Measurements from ENCODE around the gene CCT5. TPM values are rescaled to one million over a fixed set of nuclear protein-coding genes. Genes with fewer than 3 reads are reported as not detected.

CCT5 gene
- total RNA-seq, 2 experiments from 2014 or later: 27.4 to 32.0 TPM

- Mint-ChIP-seq H3K27me3 (no peaks in the 10 kb centered on the region), H3K9me3 (no peaks in the 10 kb centered on the region), H3K36me3 (ENCODE audit: low read depth) (peaks cover 87% of the 10 kb centered on the region), H3K4me1 (ENCODE audit: low read depth) (peaks cover 49% of the 10 kb centered on the region), H3K27ac (no peak overlapping the region), H3K4me3 (peak overlapping the region; percentile 14)
- no peak for TF ChIP-seq CTCF (IDR thresholded peaks at IDR 0.05)
- intact Hi-C loops (cut with DNase I, micrococcal nuclease): no loop called here
- ATAC-seq (ENCODE audit: poor library complexity) (no peak), DNase-seq (no peak)
- CTCF ChIA-PET: no interaction called here
- H3K4me1 ChIP-seq (ENCODE audit: insufficient read depth, low read length): peaks cover 35% of the 10 kb centered on the region
- H3K27ac ChIP-seq (ENCODE audit: low read depth in 1 of 2, low read length in 2 of 2): no peak overlapping the region
- peaks cover 63% of the 10 kb centered on the region for H3K36me3 ChIP-seq (ENCODE audit: insufficient read depth, low read length)
- H3K27me3 ChIP-seq (ENCODE audit: control insufficient read depth in 1 of 2, insufficient read depth in 2 of 2, low read length in 2 of 2): no peaks in the 10 kb centered on the region
- H3K4me3 ChIP-seq (ENCODE audit: low read length): no peak overlapping the region
- no peaks in the 10 kb centered on the region for H3K9me3 ChIP-seq (ENCODE audit: control insufficient read depth in 1 of 2, insufficient read depth in 1 of 2, low read length in 2 of 2)
- POLR2A ChIA-PET: no interaction called here
Measured at GRCh38 chr5:10254686-10255085, 4.6 kb downstream of the CCT5 start.

GRCh38 chr5:10257870-10258269 is 7.8 kb downstream of the CCT5 start:
- no peaks in the 10 kb centered on the region for H3K9me3 Mint-ChIP-seq
- H3K27ac Mint-ChIP-seq: no peak overlapping the region
- peaks cover 95% of the 10 kb centered on the region for H3K36me3 ChIP-seq (ENCODE audit: insufficient read depth, low read length)
- H3K4me1 Mint-ChIP-seq (ENCODE audit: low read depth): peaks cover 25% of the 10 kb centered on the region
- H3K4me1 ChIP-seq (ENCODE audit: insufficient read depth, low read length): peaks cover 14% of the 10 kb centered on the region
- intact Hi-C loops (cut with DNase I, micrococcal nuclease): no loop called here
- POLR2A ChIA-PET: no interaction called here
- H3K36me3 Mint-ChIP-seq (ENCODE audit: low read depth): peaks cover 98% of the 10 kb centered on the region
- CTCF ChIA-PET: no interaction called here
- H3K4me3 Mint-ChIP-seq: no peak overlapping the region
- DNase-seq: no peak
- no peaks in the 10 kb centered on the region for H3K27me3 Mint-ChIP-seq
- H3K27ac ChIP-seq (ENCODE audit: low read depth in 1 of 2, low read length in 2 of 2): no peak overlapping the region
- H3K27me3 ChIP-seq (ENCODE audit: control insufficient read depth in 1 of 2, insufficient read depth in 2 of 2, low read length in 2 of 2): no peaks in the 10 kb centered on the region
- no peak overlapping the region for H3K4me3 ChIP-seq (ENCODE audit: low read length)
- no peaks in the 10 kb centered on the region for H3K9me3 ChIP-seq (ENCODE audit: control insufficient read depth in 1 of 2, insufficient read depth in 1 of 2, low read length in 2 of 2)
- no peak for ATAC-seq (ENCODE audit: poor library complexity)
- no peak for TF ChIP-seq CTCF (IDR thresholded peaks at IDR 0.05)

GRCh38 chr5:10259899-10260298 is 9.8 kb downstream of the CCT5 start:
- POLR2A ChIA-PET: no interaction called here
- Histone ChIP-seq H3K36me3 (ENCODE audit: insufficient read depth, low read length) (peaks cover 98% of the 10 kb centered on the region), H3K9me3 (ENCODE audit: control insufficient read depth in 1 of 2, insufficient read depth in 1 of 2, low read length in 2 of 2) (no peaks in the 10 kb centered on the region), H3K27ac (ENCODE audit: low read depth in 1 of 2, low read length in 2 of 2) (no peak overlapping the region), H3K4me1 (ENCODE audit: insufficient read depth, low read length) (peaks cover 5% of the 10 kb centered on the region), H3K27me3 (ENCODE audit: control insufficient read depth in 1 of 2, insufficient read depth in 2 of 2, low read length in 2 of 2) (no peaks in the 10 kb centered on the region), H3K4me3 (ENCODE audit: low read length) (no peak overlapping the region)
- H3K9me3 Mint-ChIP-seq: no peaks in the 10 kb centered on the region
- peaks cover 11% of the 10 kb centered on the region for H3K4me1 Mint-ChIP-seq (ENCODE audit: low read depth)
- peak overlapping the region; percentile 33 for H3K27ac Mint-ChIP-seq
- CTCF ChIA-PET: no interaction called here
- no peaks in the 10 kb centered on the region for H3K27me3 Mint-ChIP-seq
- H3K4me3 Mint-ChIP-seq: no peak overlapping the region
- TF ChIP-seq CTCF (IDR thresholded peaks at IDR 0.05): no peak
- ATAC-seq (ENCODE audit: poor library complexity) (no peak), DNase-seq (no peak)
- H3K36me3 Mint-ChIP-seq (ENCODE audit: low read depth): peaks cover 98% of the 10 kb centered on the region
- intact Hi-C loops (cut with DNase I, micrococcal nuclease): no loop called here

All from CD4-positive, alpha-beta T cell (primary cell).